IPS-NIHi7 (cell line): Measurements from ENCODE around the gene NLRC3.
A peak's percentile ranks its signal among the peaks of the same experiment; 100 is the strongest.
"Not testable (repeated sequence)": the region's sequence is repeated elsewhere in the genome, so short reads cannot be mapped to it uniquely, and the experiment has no call there.

Experiments used
- DNase-seq: peaks from one replicate; pipeline ENCODE4 v3.0.0; 2012; ENCODE audit warnings: mixed read lengths; ENCODE audit errors: extremely low spot score

Gene NLRC3

DNA sequence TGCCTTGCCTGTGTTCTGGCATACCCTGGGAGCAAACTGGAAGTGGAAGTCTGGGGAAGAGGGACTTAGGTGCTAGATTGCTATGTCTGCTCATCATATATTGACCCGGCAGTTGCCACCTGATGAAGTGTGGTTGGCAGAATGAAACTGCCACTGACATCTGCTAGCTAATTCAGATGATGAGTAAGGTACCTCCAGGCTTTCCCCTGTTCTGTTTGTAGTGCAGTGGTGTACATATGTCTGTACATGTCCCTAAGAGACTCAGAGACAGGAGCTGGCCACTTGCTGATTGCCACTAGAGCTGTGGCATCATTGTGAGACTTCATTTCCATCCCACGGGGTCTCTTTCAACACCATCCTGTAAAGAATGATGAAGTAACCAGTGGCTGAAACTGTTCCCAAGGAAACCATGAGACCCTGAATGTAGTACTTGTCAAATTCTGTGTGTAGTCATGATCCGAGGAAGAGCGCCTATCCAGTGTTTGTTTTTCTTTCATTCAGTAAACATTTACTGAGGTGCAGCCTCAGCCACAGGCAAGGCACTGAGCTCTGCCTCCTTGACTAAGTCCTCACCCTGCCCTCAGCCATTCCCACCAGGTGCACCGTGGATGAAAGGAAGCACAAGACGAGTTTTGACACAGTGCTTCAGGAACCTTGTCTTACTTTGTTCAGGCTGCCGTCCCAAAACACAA lies 63.2 kb downstream of the NLRC3 start:
- DNase-seq: no peak

DNA sequence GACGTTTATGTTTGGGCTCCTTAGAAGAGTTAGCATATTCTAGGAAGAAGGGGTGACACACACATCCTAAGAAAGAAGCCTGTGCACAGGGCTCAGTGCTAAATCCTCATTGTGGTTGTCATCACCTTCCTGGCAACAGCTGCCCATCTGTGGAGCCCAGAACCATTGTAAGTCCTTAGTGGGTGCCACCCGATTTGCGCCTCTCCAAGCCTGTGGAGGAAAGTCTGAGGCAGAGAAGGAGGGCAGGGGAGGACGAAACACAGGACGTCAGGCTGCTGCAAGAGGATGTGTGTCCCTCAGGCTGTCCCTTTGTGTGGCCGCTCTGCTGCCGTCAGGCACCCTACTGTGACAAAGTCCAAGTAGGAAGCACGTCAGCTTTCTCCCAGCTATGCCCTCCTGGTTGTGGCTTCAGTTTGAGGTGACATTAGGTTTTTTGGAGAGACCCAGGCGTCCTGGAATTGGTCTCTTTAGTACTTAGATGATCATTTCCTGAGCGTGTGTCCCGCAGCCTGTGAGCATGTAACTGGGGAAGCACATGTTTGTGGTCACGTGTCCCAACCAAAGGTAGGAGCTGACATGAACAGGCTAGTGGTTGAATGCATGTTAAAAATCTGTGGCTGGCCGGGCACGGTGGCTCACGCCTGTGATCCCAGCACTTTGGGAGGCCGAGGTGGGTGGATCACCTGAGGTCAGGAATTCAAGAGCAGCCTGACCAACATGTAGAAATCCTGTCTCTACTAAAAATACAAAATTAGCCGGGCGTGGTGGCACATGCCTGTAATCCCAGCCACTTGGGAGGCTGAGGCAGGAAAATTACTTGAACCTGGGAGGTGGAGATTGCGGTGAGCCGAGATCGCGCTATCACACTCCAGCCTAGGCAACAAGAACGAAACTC lies 65.7 kb downstream of the NLRC3 start:
- no peak for DNase-seq

DNA sequence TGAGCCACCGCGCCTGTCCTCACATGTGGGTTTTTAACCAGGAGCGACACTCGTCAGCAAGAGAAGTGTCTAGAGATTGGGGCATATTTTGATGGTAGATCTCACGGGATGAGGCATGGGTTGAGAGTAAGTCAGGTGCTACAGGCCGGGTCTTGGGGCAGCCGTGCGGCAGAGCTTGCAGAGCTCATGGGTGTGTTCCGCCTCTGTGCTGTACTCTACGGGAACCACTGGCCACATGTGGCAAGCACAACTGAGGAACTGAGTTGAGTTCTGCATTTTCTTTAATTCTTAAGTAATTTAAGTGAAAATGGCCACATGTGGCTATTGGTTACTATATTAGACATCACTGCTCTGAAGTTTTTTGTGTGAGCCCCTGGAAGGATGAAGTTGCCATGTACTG lies 66.8 kb downstream of the NLRC3 start:
- DNase-seq: no peak

DNA sequence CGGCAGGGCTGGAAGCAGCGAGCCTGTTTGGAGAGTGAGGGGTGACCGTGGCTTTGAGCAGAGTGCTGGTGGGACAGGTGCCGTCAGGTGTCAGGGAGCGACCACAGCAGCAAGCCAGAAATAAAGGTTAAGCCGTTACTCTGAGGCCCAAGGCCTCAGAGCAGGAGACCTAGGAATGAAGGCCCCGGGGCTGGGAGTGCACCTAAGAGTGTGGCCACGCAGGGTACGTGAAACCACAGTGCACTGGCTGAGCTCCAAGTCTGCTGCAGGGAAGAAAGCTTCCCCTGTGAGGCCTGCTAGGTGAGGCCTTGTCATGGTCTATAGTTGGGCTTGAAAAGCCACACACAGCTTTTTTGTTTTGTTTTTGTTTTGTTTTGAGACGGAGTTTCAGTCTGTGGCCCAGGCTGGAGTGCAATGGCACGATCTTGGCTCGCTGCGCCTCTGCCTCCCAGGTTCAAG lies 67.7 kb downstream of the NLRC3 start:
- DNase-seq: no peak

DNA sequence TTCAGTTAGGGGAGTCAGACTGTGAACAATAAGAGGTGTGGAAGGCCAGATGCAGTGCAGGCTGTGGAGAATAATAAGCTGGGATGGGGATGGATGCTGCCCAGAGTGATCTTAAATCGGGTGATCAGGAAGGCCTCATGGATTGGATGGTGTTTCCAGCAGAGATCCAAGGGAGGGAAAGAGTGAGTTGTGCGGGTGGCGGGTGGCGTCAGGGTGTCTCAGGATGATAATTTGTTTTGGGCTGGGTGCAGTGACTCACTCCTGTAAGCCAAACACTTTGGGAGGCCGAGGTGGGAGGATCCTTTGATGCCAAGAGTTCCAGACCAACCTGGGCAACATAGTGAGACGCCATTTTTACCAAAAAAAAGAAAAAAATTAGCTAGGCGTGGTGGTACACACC lies 68.5 kb downstream of the NLRC3 start:
- DNase-seq: no peak

- no peak for DNase-seq
Observed at GRCh38 chr16:3503523-3503922, 73.7 kb downstream of the NLRC3 start.

GRCh38 chr16:3501783-3502400 lies 75.3 kb downstream of the NLRC3 start:
- no peak for DNase-seq

DNA sequence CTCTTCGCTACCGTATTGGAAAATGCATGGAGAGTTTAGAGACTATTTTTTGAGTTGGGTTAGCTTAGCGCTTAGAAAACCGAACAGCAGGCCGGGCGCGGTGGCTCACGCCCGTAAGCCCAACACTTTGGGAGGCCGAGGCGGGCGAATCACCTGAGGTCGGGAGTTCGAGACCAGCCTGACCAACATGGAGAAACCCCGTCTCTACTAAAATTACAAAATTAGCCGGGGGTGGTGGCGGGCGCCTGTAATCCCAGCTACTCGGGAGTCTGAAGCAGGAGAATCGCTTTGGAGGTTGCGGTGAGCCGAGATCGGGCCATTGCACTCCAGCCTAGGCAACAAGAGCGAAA lies 75.8 kb downstream of the NLRC3 start:
- not testable (repeated sequence) for DNase-seq

GRCh38 chr16:3498988-3499387 lies 78.2 kb downstream of the NLRC3 start:
- DNase-seq: no peak

GRCh38 chr16:3497771-3498170 lies 79.4 kb downstream of the NLRC3 start:
- no peak for DNase-seq

DNA sequence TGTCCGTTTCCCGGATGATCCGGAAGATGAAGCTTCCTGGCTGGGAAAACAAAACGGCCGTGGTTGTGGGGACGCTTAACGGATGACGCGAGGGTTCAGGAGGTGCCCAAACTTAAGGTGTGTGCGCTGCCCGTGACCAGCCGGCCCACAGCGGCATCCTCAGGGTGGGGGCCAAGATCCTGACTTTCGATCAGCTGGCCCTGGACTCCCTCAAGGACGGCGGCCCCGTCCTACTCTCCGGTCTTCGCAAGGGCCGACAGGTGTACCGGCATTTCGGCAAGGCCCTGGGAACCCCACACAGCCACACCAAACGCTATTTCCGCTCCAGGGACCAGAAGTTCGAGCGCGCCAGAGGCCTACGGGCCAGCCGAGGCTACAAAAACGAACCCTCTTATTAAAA lies 80.8 kb downstream of the NLRC3 start:
- DNase-seq: no peak

DNA sequence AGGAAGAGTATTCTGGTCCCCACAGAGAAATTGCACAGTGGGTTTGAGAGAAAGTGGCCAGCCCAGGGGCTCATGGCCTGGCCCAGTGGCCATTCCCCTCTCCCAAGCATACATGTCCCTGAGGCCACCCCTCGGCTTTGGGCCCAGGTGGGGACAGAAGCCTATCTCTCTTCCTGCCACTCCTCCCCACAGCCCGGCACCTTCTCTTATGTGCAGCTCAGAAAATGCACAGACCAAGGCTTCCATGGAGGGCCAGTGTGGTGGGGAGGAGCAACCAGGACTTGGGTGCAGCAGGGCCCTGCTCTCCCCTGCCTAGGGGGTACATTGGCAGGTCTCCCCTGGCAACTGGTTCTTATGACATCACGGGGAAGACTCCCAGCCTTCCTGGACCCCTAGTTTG lies 82.0 kb downstream of the NLRC3 start, which contains the start of gene C16orf90:
Gene C16orf90, minus strand, starts transcription at position 314 of the 400 bp plus-strand sequence. Its CDS starts 68 bp downstream, at position 246.
- no peak for DNase-seq

- no peak for DNase-seq
Observed at GRCh38 chr16:3494386-3494973, 82.7 kb downstream of the NLRC3 start.

DNA sequence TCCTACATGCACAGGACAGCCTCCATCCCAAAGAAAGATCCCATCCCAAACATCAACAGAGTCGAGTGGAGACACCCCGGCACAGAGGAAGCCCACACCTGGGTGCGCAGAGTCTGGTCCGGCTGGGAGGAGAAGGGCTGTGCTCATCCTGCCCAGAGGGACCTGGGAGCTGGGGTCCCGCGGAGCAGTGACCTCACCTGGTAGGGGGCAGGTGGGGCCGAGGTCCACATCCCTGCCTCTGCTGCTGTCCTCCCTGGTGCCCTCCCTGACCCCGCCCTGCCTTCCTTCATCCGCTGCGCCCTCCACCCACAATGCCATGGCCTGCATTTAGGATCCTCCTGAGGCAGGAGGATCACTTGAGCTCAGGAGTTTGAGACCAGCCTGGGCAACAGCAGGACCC lies 84.8 kb downstream of the NLRC3 start:
- DNase-seq: no peak

DNA sequence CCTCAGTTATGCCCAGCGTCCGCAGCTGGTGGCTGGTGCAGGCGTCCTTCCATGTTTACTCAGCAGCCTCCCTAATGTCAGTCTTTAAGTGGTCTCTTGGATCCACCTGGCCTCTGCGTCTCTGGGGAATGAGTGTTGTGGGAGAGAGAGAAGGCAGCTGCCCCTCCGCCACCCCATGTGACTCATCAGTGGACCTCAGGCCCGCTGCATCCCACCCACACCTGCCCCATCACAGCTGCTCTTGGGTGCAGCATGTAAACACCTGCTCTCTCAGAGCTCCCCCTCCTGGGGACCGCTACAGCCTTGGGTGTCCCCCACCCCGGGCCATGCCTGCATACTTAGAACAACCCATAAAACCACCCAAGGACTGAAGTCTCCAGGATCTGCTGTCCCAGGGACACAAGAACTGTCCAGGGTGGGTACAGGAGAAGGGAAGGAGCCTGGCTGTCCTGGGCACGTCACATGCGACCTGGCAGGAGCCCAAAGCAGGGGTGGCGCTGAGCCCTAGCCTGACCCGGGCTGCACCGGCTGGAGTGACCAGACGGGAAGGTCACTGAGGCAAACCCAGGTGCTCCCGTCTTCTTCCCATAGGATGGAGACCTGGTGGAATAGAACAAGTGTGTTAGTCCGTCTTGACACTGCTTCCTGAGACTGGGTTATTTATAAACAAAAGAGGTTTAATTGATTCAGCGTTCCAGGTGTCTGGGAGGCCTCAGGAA lies 86.1 kb downstream of the NLRC3 start:
- DNase-seq: peak; percentile 65
